ENCODE measurements around the gene MAVS.

MAVS gene

DNA sequence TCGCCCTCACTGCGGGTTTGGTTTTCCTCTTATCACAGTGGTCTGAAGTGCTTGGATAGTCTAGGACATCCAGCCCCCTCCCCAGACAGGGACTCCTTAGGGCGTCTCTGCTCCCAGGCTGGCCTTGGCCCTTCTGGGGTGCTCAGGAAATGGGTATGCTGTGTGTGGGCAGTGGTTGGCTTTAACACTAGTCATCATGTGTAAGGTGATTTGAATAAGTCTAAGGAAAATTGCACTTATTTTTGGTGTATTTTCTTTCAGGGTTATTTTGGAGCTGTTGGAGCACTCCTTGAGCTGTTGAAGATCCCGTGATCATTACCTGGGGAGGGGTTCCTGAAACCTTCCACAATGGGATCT, 76.3 kb downstream of the MAVS start:
- H3K27me3 ChIP-seq (ENCODE audit: insufficient read depth, low read length, poor library complexity), result no peaks in the 10 kb centered on the region
- no peak overlapping the region for H3K27ac ChIP-seq (ENCODE audit: low read length)
- DNase-seq (no peak), ATAC-seq (ENCODE audit: insufficient read depth, low read depth) (no peak)
- TF ChIP-seq, protein P1, sequence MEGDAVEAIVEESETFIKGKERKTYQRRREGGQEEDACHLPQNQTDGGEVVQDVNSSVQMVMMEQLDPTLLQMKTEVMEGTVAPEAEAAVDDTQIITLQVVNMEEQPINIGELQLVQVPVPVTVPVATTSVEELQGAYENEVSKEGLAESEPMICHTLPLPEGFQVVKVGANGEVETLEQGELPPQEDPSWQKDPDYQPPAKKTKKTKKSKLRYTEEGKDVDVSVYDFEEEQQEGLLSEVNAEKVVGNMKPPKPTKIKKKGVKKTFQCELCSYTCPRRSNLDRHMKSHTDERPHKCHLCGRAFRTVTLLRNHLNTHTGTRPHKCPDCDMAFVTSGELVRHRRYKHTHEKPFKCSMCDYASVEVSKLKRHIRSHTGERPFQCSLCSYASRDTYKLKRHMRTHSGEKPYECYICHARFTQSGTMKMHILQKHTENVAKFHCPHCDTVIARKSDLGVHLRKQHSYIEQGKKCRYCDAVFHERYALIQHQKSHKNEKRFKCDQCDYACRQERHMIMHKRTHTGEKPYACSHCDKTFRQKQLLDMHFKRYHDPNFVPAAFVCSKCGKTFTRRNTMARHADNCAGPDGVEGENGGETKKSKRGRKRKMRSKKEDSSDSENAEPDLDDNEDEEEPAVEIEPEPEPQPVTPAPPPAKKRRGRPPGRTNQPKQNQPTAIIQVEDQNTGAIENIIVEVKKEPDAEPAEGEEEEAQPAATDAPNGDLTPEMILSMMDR (IDR thresholded peaks at IDR 0.05; ENCODE audit: borderline replicate concordance, extremely low read depth, low read length, poor library complexity, severe bottlenecking), result no peak
- TF ChIP-seq EZH2 (IDR thresholded peaks at IDR 0.05; ENCODE audit: borderline replicate concordance, low read depth, low read length, severe bottlenecking), result no peak
- H2AFZ ChIP-seq (ENCODE audit: low read depth, low read length), result no peak overlapping the region
- H3K4me2 ChIP-seq (ENCODE audit: insufficient read depth, low read length), result no peak overlapping the region
- H3K4me3 ChIP-seq (ENCODE audit: low read depth in 1 of 2, low read length in 2 of 2), result no peak overlapping the region
- H3K9me3 ChIP-seq (ENCODE audit: insufficient read depth, low read length, severe bottlenecking), result no peaks in the 10 kb centered on the region
- H4K20me1 ChIP-seq (ENCODE audit: insufficient read depth, low read length), result peaks cover 45% of the 10 kb centered on the region
- H3K36me3 ChIP-seq (ENCODE audit: insufficient read depth, low read length), result peaks cover 96% of the 10 kb centered on the region
- H3K9ac ChIP-seq (ENCODE audit: low read depth, low read length), result no peak overlapping the region
- peaks cover 59% of the 10 kb centered on the region for H3K79me2 ChIP-seq (ENCODE audit: insufficient read depth, low read length)
- H3K4me1 ChIP-seq (ENCODE audit: insufficient read depth, low read length), result no peaks in the 10 kb centered on the region

DNA sequence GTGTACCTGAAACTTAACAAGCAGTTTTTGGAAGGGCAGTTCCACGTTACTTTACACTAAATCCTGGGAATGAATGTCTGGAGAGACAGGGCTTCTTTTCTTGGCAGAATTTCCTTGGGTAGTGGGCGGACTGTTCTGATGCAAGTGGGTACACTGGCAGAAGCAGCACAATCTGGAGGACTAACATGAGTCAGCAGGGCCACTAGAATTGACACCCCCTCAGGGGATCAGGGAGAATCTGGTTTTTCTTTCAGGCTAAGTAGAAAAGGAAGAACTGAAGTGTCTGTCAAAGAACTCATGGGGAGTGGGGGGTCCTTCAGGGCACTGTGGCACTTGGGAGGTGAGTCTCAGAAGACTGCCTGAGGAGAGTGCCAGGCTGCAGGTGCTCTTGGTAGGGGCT, 77.2 kb downstream of the MAVS start:
- Histone ChIP-seq H3K9me3 (ENCODE audit: insufficient read depth, low read length, severe bottlenecking) (no peaks in the 10 kb centered on the region), H3K4me2 (ENCODE audit: insufficient read depth, low read length) (no peak overlapping the region), H3K4me1 (ENCODE audit: insufficient read depth, low read length) (no peaks in the 10 kb centered on the region), H3K36me3 (ENCODE audit: insufficient read depth, low read length) (peaks cover 90% of the 10 kb centered on the region), H4K20me1 (ENCODE audit: insufficient read depth, low read length) (peaks cover 39% of the 10 kb centered on the region), H3K27me3 (ENCODE audit: insufficient read depth, low read length, poor library complexity) (no peaks in the 10 kb centered on the region), H3K9ac (ENCODE audit: low read depth, low read length) (no peak overlapping the region), H3K27ac (ENCODE audit: low read length) (no peak overlapping the region), H2AFZ (ENCODE audit: low read depth, low read length) (no peak overlapping the region), H3K4me3 (ENCODE audit: low read depth in 1 of 2, low read length in 2 of 2) (no peak overlapping the region), H3K79me2 (ENCODE audit: insufficient read depth, low read length) (peaks cover 50% of the 10 kb centered on the region)
- TF ChIP-seq, protein P1 (IDR thresholded peaks at IDR 0.05; ENCODE audit: borderline replicate concordance, extremely low read depth, low read length, poor library complexity, severe bottlenecking), result no peak
- no peak for TF ChIP-seq EZH2 (IDR thresholded peaks at IDR 0.05; ENCODE audit: borderline replicate concordance, low read depth, low read length, severe bottlenecking)
- no peak for DNase-seq
- ATAC-seq (ENCODE audit: insufficient read depth, low read depth), result no peak

DNA sequence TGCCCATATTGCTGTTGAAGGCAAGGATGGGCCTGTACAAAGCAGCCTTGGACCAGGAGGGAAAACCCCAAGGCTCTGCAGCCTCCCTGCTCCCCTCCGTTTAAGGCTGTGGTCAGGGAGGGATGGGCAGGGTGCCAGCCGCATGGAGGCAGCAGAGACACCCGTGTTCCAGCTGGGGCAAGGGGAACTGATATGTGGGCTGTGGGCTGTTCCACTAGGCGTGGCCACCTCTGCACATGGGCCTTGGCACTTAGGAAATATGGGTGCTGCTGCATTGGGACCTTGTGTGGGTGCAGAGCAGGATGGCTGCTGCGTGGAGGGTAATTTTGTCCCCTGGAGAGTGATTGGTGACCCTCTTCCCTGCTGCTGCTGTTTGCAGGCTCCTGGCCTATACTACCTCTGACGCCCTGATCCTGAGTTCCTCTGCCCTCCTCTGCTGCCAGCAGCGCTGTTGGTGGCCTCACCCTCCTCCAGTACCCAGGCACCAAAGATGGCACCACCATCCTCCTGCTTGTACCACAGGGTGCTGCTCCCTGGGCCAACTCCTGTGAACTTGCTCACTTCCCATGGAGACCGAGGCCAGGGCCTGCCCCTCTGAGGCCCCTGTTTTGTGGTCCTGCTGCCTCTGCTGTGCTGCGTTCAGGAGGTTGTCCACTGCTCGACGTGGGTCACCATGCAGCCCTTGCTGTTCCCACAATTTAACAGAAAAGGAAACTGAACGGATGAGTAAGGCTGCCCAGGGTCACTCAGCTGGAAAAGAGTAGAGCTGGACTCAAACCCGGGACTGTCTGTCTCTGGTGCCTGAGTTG, 77.9 kb downstream of the MAVS start:
- Histone ChIP-seq H3K27me3 (ENCODE audit: insufficient read depth, low read length, poor library complexity) (no peaks in the 10 kb centered on the region), H3K27ac (ENCODE audit: low read length) (no peak overlapping the region; the same call in 1 of the 2 replicates)
- no peak for TF ChIP-seq EZH2 (IDR thresholded peaks at IDR 0.05; ENCODE audit: borderline replicate concordance, low read depth, low read length, severe bottlenecking)
- TF ChIP-seq, protein P1 (IDR thresholded peaks at IDR 0.05; ENCODE audit: borderline replicate concordance, extremely low read depth, low read length, poor library complexity, severe bottlenecking), result no peak

More for the DNA sequence above, 77.9 kb downstream of the MAVS start:
- Histone ChIP-seq H3K4me3 (ENCODE audit: low read depth in 1 of 2, low read length in 2 of 2) (no peak overlapping the region), H3K4me2 (ENCODE audit: insufficient read depth, low read length) (no peak overlapping the region), H3K4me1 (ENCODE audit: insufficient read depth, low read length) (no peaks in the 10 kb centered on the region), H3K36me3 (ENCODE audit: insufficient read depth, low read length) (peaks cover 89% of the 10 kb centered on the region), H2AFZ (ENCODE audit: low read depth, low read length) (no peak overlapping the region), H3K79me2 (ENCODE audit: insufficient read depth, low read length) (peaks cover 43% of the 10 kb centered on the region), H3K9ac (ENCODE audit: low read depth, low read length) (no peak overlapping the region), H4K20me1 (ENCODE audit: insufficient read depth, low read length) (peaks cover 41% of the 10 kb centered on the region), H3K9me3 (ENCODE audit: insufficient read depth, low read length, severe bottlenecking) (no peaks in the 10 kb centered on the region)
- no peak for DNase-seq
- no peak for ATAC-seq (ENCODE audit: insufficient read depth, low read depth)

Measured in DND-41 (cell line).